ENCODE measurements around the gene BCL7C. TPM values are rescaled to one million over a fixed set of nuclear protein-coding genes. Genes with fewer than 3 reads are reported as not detected.

BCL7C gene
- total and polyA plus RNA-seq, 2 of the 13 experiments (the other 11 are each of a cell fraction or from before 2014, with no cell fraction given) = 17.7 to 33.8 TPM

GRCh38 chr16:30904114-30904780, 10.4 kb upstream of the BCL7C start:
- Histone ChIP-seq H4K20me1 (ENCODE audit: insufficient read depth, low read length) (no peaks in the 10 kb centered on the region), H2AFZ (ENCODE audit: low read length) (peak overlapping the region; percentile 51), H3K9ac (ENCODE audit: insufficient read depth, low read depth, low read length) (no peak overlapping the region), H3K36me3 (replicated peaks in 1 of 2; ENCODE audit: control insufficient read depth in 1 of 2, insufficient read depth in 2 of 2, low read length in 2 of 2) (no peaks in the 10 kb centered on the region), H3K79me2 (ENCODE audit: insufficient read depth, low read length) (no peaks in the 10 kb centered on the region), H3K4me2 (ENCODE audit: low read depth, low read length) (no peak overlapping the region), H3K9me3 (ENCODE audit: low read length) (no peaks in the 10 kb centered on the region), H3K4me1 (ENCODE audit: insufficient read depth, low read length) (peaks cover 58% of the 10 kb centered on the region), H3K27me3 (ENCODE audit: control insufficient read depth in 1 of 2, insufficient read depth in 2 of 2, low read length in 2 of 2) (no peaks in the 10 kb centered on the region), H3K27ac (ENCODE audit: extremely low read length, insufficient read depth, low read length) (no peak overlapping the region), H3K4me3 (replicated peaks in 1 of 3; ENCODE audit: insufficient read depth in 1 of 3, low read depth in 2 of 3, low read length in 3 of 3) (no peak overlapping the region)
- intact Hi-C loops (cut with micrococcal nuclease; ENCODE audit: unreplicated experiment) (no loop called here), in situ Hi-C loops (cut with HindIII; ENCODE audit: extremely low pct_ligation_motif_present, low pct_unique_long_range_greater_than_20kb) (no loop called here)
- WGBS (ENCODE audit: low lambda C conversion rate) = 93% methylated on average over 13 of the region's 19 CpGs
- ATAC-seq (no peak), FAIRE-seq (no peak), DNase-seq (ENCODE audit: low spot score) (no peak)
- ChIA-PET POLR2A (interaction anchor here (1.0 to 1.1 kb wide), 2 partner anchors 8 to 15 kb away, joined by 3 read pairs; partner anchors contain the start of gene CTF1), CTCF (ENCODE audit: low intra/inter-chr PET ratio, low total read pairs) (no interaction called here)
- no TSS peak for BruUV-seq (replicated peaks)
- TF ChIP-seq MAX (IDR thresholded peaks at IDR 0.05) = 0 out of 2 replicates have a peak, but pooled peaks have one; percentile 2
- no peak for TF ChIP-seq ATF4 (CRISPR knock-in tag; IDR thresholded peaks at IDR 0.05)
- TF ChIP-seq TARDBP (CRISPR knock-in tag; IDR thresholded peaks at IDR 0.05) = no peak
- TF ChIP-seq MTA3 (CRISPR knock-in tag; IDR thresholded peaks at IDR 0.05) = no peak
- 0 out of 2 replicates have a peak, but pooled peaks have one; percentile 17 for TF ChIP-seq MXD1 (CRISPR knock-in tag; IDR thresholded peaks at IDR 0.05)
- TF ChIP-seq DDIT3 (CRISPR knock-in tag; IDR thresholded peaks at IDR 0.05) = no peak
- peak; percentile 50 for TF ChIP-seq YY1 (IDR thresholded peaks at IDR 0.05; ENCODE audit: insufficient read depth, insufficient replicate concordance, low read depth, low read length)
- no peak for TF ChIP-seq HNRNPUL1 (IDR thresholded peaks at IDR 0.05; ENCODE audit: low read depth, low read length)
- no peak for TF ChIP-seq SMARCE1 (IDR thresholded peaks at IDR 0.05; ENCODE audit: borderline replicate concordance)
- no peak for TF ChIP-seq CEBPG (CRISPR knock-in tag; IDR thresholded peaks at IDR 0.05)
- 0 out of 2 replicates have a peak, but pooled peaks have one; percentile 41 for TF ChIP-seq NFATC3 (CRISPR knock-in tag; IDR thresholded peaks at IDR 0.05)
- no peak for TF ChIP-seq ZNF773 (CRISPR knock-in tag; IDR thresholded peaks at IDR 0.05; ENCODE audit: borderline replicate concordance)
- no peak for TF ChIP-seq GTF2F1 (IDR thresholded peaks at IDR 0.05; ENCODE audit: low read length)
- no peak for TF ChIP-seq BRCA1 (CRISPR knock-in tag; IDR thresholded peaks at IDR 0.05)
- no peak for TF ChIP-seq ZKSCAN5 (CRISPR knock-in tag; IDR thresholded peaks at IDR 0.05)
- 0 out of 2 replicates have a peak, but pooled peaks have one; percentile 11 for TF ChIP-seq HIVEP1 (CRISPR knock-in tag; IDR thresholded peaks at IDR 0.05)
- TF ChIP-seq MXI1 (IDR thresholded peaks at IDR 0.05; ENCODE audit: borderline replicate concordance, low read depth, low read length) = no peak
- no peak for TF ChIP-seq ZGPAT (CRISPR knock-in tag; IDR thresholded peaks at IDR 0.05)
- 0 out of 2 replicates have a peak, but pooled peaks have one; percentile 14 for TF ChIP-seq ZNF343 (CRISPR knock-in tag; IDR thresholded peaks at IDR 0.05)

All from HepG2 (cell line).